WTC11 (cell line): ENCODE results near the gene ANAPC4. TPM values are rescaled to one million over a fixed set of nuclear protein-coding genes. Genes with fewer than 3 reads are reported as not detected.

Source experiments
- ATAC-seq: fragments of 200-7000 bp; cut with Tn5 transposase; 2 replicates; pipeline ENCODE4 v1.10.0; 2021; ENCODE audit warnings: mild to moderate bottlenecking, moderate library complexity
- CTCF ChIA-PET: fragments of 300-600 bp; sonication (Branson Sonifier 250); formaldehyde crosslinking; loops from one replicate; lab custom pipeline; 2021; ENCODE audit warnings: antibody characterized with exemption; lab: Charles Lee
- POLR2A ChIA-PET: fragments of 350-600 bp; sonication (Branson Sonifier 250); formaldehyde crosslinking; loops from one replicate; lab custom pipeline; 2021; ENCODE audit warnings: antibody characterized with exemption; lab: Charles Lee
- DNase-seq: peaks from one replicate; pipeline ENCODE4 v3.0.0; 2021; ENCODE audit warnings: low spot score
- H3K27ac Mint-ChIP-seq: 2 replicates; pipeline ENCODE4 v1.8.0; 2021; ENCODE audit warnings: mixed read lengths
- H3K27me3 Mint-ChIP-seq: 2 replicates; pipeline ENCODE4 v1.8.0; 2021; ENCODE audit warnings: low read depth, mild to moderate bottlenecking, moderate library complexity, mixed read lengths
- H3K36me3 Mint-ChIP-seq: 2 replicates; pipeline ENCODE4 v1.8.0; 2021; ENCODE audit warnings: mixed read lengths
- H3K4me1 Mint-ChIP-seq: 2 replicates; pipeline ENCODE4 v1.8.0; 2022; ENCODE audit warnings: mixed read lengths
- H3K4me3 Mint-ChIP-seq: 2 replicates; pipeline ENCODE4 v1.8.0; 2021; ENCODE audit warnings: mild to moderate bottlenecking, moderate library complexity, mixed read lengths
- H3K9me3 Mint-ChIP-seq: 2 replicates; pipeline ENCODE4 v1.8.0; 2021; ENCODE audit warnings: mixed read lengths
- CDX4 ChIP-seq: fragments of 250-450 bp; sonication (Bioruptor Pico); IDR thresholded peaks from 2 replicates; pipeline ENCODE4 v1.9.0; 2021; ENCODE audit warnings: moderate library complexity, mild to moderate bottlenecking, inconsistent platforms, borderline replicate concordance
- CREB1 ChIP-seq: sonication (generic); formaldehyde crosslinking; IDR thresholded peaks from 2 replicates; pipeline ENCODE4 v1.8.0; 2023; ENCODE audit warnings: mild to moderate bottlenecking, missing genetic modification reagents
- E2F1 ChIP-seq: sonication (generic); formaldehyde crosslinking; IDR thresholded peaks from 2 replicates; pipeline ENCODE4 v1.8.0; 2022; ENCODE audit warnings: mild to moderate bottlenecking, missing genetic modification reagents
- E2F4 ChIP-seq: sonication (generic); formaldehyde crosslinking; IDR thresholded peaks from 2 replicates; pipeline ENCODE4 v1.8.1; 2022; ENCODE audit warnings: low read depth, mild to moderate bottlenecking, moderate library complexity, missing genetic modification reagents, borderline replicate concordance
- EMX1 ChIP-seq: fragments of 250-450 bp; sonication (Bioruptor Pico); IDR thresholded peaks from 2 replicates; pipeline ENCODE4 v1.8.0; 2021; ENCODE audit warnings: mild to moderate bottlenecking
- FOXP4 ChIP-seq: sonication (generic); formaldehyde crosslinking; IDR thresholded peaks from 2 replicates; pipeline ENCODE4 v1.8.0; 2022; ENCODE audit warnings: mild to moderate bottlenecking, missing genetic modification reagents
- HMGXB4 ChIP-seq: sonication (generic); formaldehyde crosslinking; IDR thresholded peaks from 2 replicates; pipeline ENCODE4 v1.8.1; 2023; ENCODE audit warnings: mild to moderate bottlenecking, moderate library complexity, missing genetic modification reagents
- JUN ChIP-seq: sonication (generic); formaldehyde crosslinking; IDR thresholded peaks from 2 replicates; pipeline ENCODE4 v1.8.0; 2023; ENCODE audit warnings: mild to moderate bottlenecking, missing genetic modification reagents
- MXD4 ChIP-seq: fragments of 250-450 bp; sonication (Bioruptor Pico); IDR thresholded peaks from 2 replicates; pipeline ENCODE4 v1.8.0; 2021; ENCODE audit warnings: mild to moderate bottlenecking, moderate library complexity, borderline replicate concordance
- MYBL2 ChIP-seq: sonication (generic); formaldehyde crosslinking; IDR thresholded peaks from 2 replicates; pipeline ENCODE4 v1.8.1; 2023; ENCODE audit warnings: mild to moderate bottlenecking, moderate library complexity, missing genetic modification reagents
- NR3C1 ChIP-seq: sonication (generic); formaldehyde crosslinking; conservative IDR thresholded peaks from 2 replicates; pipeline ENCODE4 v1.8.1; 2023; ENCODE audit warnings: low read depth, mild to moderate bottlenecking, missing genetic modification reagents
- OVOL2 ChIP-seq: fragments of 250-450 bp; sonication (Bioruptor Pico); IDR thresholded peaks from 2 replicates; pipeline ENCODE4 v1.9.0; 2021; ENCODE audit warnings: mild to moderate bottlenecking, borderline replicate concordance
- PRDM15 ChIP-seq: sonication (generic); formaldehyde crosslinking; IDR thresholded peaks from 2 replicates; pipeline ENCODE4 v1.8.0; 2022; ENCODE audit warnings: missing genetic modification reagents
- ZMAT4 ChIP-seq: fragments of 250-450 bp; sonication (Bioruptor Pico); IDR thresholded peaks from 2 replicates; pipeline ENCODE4 v1.9.0; 2021; ENCODE audit warnings: mild to moderate bottlenecking
- ZNF219 ChIP-seq: sonication (generic); formaldehyde crosslinking; IDR thresholded peaks from 2 replicates; pipeline ENCODE4 v1.8.0; 2023; ENCODE audit warnings: missing genetic modification reagents, mild to moderate bottlenecking, borderline replicate concordance
- ZNF416 ChIP-seq: fragments of 250-450 bp; sonication (Bioruptor Pico); IDR thresholded peaks from 2 replicates; pipeline ENCODE4 v1.9.0; 2021; ENCODE audit warnings: mild to moderate bottlenecking, inconsistent platforms
- ZNF512 ChIP-seq: sonication (generic); formaldehyde crosslinking; IDR thresholded peaks from 2 replicates; pipeline ENCODE4 v1.8.1; 2022; ENCODE audit warnings: missing genetic modification reagents, borderline replicate concordance
- ZNF671 ChIP-seq: fragments of 250-450 bp; sonication (Bioruptor Pico); IDR thresholded peaks from 2 replicates; pipeline ENCODE4 v1.8.0; 2021; ENCODE audit warnings: mild to moderate bottlenecking
- total RNA-seq: library from RNA; stranded (reverse); gene quantifications from 3 replicates; pipeline ENCODE4 v1.2.3, GENCODE V29; 2021

The ANAPC4 gene
- total RNA-seq, 1 experiment from 2014 or later, result 40.5 TPM

GRCh38 chr4:25423548-25423947 lies 46.5 kb downstream of the ANAPC4 start:
- ChIA-PET CTCF (interaction anchor here (0.7 kb wide), 1 partner anchor 16 kb away, joined by 3 read pairs; no protein-coding TSS in a partner anchor), POLR2A (no interaction called here)
- no peak overlapping the region for H3K4me3 Mint-ChIP-seq
- ATAC-seq, result no peak
- peaks cover 3% of the 10 kb centered on the region; the same call in 1 of the 2 replicates for H3K9me3 Mint-ChIP-seq
- no peak for TF ChIP-seq HMGXB4 (CRISPR knock-in tag)
- TF ChIP-seq MYBL2 (CRISPR knock-in tag), result no peak
- TF ChIP-seq E2F1, result no peak
- no peak for TF ChIP-seq PRDM15
- TF ChIP-seq NR3C1 (CRISPR knock-in tag), result no peak
- TF ChIP-seq CDX4 (CRISPR knock-in tag), result no peak
- TF ChIP-seq OVOL2 (CRISPR knock-in tag), result no peak
- no peak for TF ChIP-seq ZNF219 (CRISPR knock-in tag)
- no peak for TF ChIP-seq E2F4
- TF ChIP-seq MXD4, result no peak
- TF ChIP-seq ZNF671 (CRISPR knock-in tag), result no peak
- TF ChIP-seq FOXP4 (CRISPR knock-in tag), result no peak
- TF ChIP-seq JUN (CRISPR knock-in tag), result no peak
- no peak for TF ChIP-seq EMX1 (CRISPR knock-in tag)
- no peak for TF ChIP-seq CREB1 (CRISPR knock-in tag)
- TF ChIP-seq ZMAT4 (CRISPR knock-in tag), result no peak
- no peak for TF ChIP-seq ZNF512 (CRISPR knock-in tag)
- no peak for TF ChIP-seq ZNF416
- H3K4me1 Mint-ChIP-seq, result no peaks in the 10 kb centered on the region
- H3K36me3 Mint-ChIP-seq, result peaks cover 2% of the 10 kb centered on the region; the same call in 1 of the 2 replicates
- no peaks in the 10 kb centered on the region for H3K27me3 Mint-ChIP-seq
- H3K27ac Mint-ChIP-seq, result no peak overlapping the region
- DNase-seq, result no peak
